ENCODE data around the gene ESRRA.

ESRRA gene

DNA sequence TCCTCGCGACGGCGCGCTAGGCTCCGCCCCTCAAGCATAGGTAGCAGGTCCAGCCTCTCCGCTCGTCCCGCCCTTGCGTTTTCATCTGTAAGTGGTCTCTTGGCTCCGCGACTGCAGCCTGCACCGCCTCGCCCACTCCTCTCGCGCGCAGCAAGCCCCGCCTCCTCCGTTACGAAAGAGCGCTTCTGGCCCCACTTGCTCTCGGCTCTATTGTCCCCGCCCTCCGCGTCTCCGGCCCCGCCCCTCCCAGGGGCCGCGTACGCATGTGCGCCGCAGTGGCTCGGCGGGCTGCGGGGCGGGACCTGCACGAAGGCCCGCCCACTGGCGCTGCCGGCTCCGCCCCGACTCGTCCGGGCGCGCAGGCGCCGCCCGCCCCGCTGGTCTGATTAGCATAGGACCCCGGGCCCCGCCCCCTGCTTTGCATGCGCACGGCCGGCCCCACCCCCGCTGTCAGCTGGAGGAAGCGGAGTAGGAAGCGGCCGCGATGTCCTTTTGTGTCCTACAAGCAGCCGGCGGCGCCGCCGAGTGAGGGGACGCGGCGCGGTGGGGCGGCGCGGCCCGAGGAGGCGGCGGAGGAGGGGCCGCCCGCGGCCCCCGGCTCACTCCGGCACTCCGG lies at the start of gene ESRRA:
ESRRA (plus strand) TSS at position 450 of the 616 bp plus-strand sequence. CDS start 1,656 bp downstream, outside the sequence.
- DNase-seq, result peak; percentile 100

DNA sequence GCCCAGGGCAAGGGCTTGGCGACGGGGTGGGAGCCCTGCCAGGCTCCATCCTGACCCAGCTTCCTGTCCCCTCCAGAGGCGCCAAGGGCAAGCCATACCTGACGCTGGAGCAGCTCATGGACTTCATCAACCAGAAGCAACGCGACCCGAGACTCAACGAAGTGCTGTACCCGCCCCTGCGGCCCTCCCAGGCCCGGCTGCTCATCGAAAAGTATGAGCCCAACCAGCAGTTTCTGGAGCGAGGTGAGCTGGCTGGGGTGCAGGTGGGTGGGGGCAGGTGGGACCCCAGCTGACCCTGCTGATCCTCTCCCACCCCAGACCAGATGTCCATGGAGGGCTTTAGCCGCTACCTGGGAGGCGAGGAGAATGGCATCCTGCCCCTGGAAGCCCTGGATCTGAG lies 49.0 kb upstream of the ESRRA start:
- no peak for DNase-seq

GRCh38 chr11:64258356-64258755 lies 47.0 kb upstream of the ESRRA start:
- DNase-seq, result no peak

DNA sequence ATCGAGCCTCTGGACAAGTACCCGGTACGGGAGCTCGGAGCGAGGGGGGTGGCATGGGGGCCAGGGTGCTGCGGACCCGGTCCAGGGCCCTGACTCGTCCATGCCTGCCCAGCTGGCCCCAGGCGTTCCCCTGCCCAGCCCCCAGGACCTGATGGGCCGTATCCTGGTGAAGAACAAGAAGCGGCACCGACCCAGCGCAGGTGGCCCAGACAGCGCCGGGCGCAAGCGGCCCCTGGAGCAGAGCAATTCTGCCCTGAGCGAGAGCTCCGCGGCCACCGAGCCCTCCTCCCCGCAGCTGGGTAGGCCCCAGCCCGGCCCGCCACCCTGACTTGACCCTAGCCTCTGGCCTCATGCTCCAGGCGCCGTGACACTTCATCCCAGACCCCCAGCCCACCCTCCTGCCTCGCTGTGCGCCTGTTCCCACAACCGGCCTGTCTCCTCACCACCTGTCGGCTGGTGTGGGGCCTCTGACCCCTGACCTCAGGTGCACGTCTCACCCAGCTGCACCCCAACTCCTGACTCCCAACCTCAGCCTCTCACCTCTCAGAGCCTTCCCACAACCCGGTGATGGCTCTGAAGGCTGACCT lies 46.3 kb upstream of the ESRRA start:
- no peak for DNase-seq

DNA sequence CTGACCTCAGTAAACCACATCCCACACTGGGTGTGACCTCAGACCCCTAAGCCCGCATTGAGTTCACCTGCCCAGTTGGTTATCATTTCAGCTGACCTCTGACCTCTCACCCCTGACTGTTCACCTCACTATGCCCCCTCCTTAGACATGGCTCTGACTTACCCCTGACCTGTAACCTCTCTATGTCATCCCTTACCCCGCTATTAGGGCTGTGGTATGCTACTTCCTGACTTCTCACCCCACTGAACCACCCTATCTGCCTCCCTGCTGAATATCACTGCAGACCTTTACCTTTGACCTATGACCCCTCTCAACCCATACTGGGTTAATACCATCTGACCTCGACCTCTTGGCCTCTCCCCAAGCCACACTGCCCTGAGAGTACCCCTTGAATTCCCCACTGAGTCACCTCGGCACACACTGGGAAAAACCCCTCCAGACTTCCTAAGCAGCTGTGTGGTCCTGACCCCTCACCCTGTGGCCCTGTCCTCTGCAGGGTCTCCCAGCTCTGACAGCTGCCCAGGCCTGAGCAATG lies 45.7 kb upstream of the ESRRA start:
- no peak for DNase-seq

- DNase-seq, result no peak
Observed at GRCh38 chr11:64260147-64260708, 45.1 kb upstream of the ESRRA start.

DNA sequence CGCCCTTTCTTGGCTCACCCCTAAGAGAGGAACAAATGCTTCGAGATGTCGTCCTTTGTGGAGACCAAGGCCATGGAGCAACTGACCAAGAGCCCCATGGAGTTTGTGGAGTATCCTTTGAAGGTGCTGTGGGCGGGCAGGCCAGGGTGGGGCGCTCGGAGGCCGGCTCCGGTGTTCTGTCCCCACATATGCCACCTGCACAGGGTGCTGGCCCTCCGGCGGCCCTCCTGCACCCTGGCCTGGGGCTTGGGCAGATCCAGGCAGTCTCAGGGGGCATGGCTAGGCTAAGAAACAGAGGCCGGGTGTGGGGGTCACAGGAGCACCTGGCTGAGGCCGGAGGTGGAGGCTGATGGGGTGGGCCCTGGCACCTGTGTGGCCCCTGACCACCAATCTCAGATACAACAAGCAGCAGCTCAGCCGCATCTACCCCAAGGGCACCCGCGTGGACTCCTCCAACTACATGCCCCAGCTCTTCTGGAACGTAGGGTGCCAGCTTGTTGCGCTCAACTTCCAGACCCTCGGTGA lies 43.7 kb upstream of the ESRRA start:
- no peak for DNase-seq

GRCh38 chr11:64262271-64263002 lies 42.9 kb upstream of the ESRRA start:
- no peak for DNase-seq

GRCh38 chr11:64263021-64263946 lies 42.0 kb upstream of the ESRRA start:
- no peak for DNase-seq

DNA sequence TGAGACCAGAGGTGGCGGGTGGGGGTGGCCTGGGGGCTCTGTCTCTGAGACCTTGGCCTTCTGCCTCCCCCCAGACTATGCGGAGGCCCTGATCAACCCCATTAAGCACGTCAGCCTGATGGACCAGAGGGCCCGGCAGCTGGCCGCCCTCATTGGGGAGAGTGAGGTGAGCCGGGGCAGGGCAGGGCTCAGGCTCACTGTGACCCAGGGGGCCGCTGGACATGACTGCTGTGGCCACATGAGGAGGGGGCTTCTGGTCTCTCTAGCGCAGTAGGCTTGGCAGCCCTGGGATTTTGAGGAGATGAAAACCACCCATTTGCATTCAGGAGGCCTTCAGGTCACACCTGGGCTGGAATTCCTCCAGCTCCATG lies 41.4 kb upstream of the ESRRA start:
- no peak for DNase-seq

- no peak for DNase-seq
Observed at GRCh38 chr11:64264371-64264852, 40.9 kb upstream of the ESRRA start.

DNA sequence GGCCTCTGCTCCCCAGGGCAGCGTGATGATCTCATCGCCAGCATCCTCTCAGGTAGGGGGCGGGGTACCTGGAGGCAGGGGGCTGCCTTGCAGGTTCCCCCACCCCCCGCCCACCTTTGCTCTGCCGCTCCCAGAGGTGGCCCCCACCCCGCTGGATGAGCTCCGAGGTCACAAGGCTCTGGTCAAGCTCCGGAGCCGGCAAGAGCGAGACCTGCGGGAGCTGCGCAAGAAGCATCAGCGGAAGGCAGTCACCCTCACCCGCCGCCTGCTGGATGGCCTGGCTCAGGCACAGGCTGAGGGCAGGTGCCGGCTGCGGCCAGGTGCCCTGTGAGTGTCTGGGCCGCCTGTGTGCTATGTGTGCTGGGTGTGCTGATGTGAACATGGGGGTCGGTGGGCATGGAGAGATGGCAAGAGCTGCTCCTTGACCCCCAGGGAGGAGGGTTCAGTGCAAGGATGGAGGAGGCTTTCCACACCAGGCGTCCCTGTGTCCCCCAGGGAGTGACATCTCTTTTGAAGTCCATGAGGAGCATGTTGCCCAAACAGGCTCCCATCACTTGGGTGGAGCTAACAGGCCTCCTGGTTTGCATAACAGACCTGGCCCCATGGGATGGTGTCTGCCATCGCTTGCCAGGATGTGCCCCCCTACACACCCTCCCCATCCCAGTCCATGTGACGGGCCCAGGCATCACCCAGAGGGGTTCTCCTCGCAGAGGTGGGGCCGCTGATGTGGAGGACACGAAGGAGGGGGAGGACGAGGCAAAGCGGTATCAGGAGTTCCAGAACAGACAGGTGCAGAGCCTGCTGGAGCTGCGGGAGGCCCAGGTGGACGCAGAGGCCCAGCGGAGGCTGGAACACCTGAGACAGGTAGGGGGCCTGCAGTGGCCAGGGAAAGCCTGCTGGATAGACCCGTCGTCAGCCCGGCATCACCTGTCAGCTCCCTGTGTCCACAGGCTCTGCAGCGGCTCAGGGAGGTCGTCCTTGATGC lies 39.9 kb upstream of the ESRRA start:
- DNase-seq, result no peak

GRCh38 chr11:64266339-64266738 lies 39.0 kb upstream of the ESRRA start:
- no peak for DNase-seq

DNA sequence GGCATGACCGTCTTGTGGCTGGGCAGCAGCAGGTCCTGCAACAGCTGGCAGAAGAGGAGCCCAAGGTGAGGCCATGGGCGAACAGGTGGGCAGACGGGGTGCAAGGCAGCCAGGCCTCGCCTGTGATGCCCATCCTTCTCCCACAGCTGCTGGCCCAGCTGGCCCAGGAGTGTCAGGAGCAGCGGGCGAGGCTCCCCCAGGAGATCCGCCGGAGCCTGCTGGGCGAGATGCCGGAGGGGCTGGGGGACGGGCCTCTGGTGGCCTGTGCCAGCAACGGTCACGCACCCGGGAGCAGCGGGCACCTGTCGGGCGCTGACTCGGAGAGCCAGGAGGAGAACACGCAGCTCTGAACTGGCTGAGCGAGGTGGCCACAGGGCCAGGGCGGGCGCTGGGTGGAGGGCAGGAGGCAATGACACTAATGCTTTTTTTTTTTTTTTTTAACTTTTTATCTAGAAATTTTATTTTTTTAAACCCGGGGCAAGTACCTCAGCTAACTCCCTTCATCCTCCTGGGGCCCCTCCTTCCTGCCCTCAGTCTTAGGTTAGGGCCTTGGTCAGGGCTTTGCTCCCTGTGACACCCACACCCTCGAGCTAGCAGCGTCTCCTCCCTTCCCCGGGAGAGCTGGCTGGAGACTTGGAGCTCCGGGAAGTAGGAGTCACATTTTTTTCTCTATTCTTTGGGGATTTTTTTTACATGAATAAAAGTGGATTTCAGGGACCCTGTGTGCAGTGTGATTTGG lies 37.9 kb upstream of the ESRRA start:
- DNase-seq, result no peak

- no peak for DNase-seq
Observed at GRCh38 chr11:64268025-64268892, 37.1 kb upstream of the ESRRA start.

DNA sequence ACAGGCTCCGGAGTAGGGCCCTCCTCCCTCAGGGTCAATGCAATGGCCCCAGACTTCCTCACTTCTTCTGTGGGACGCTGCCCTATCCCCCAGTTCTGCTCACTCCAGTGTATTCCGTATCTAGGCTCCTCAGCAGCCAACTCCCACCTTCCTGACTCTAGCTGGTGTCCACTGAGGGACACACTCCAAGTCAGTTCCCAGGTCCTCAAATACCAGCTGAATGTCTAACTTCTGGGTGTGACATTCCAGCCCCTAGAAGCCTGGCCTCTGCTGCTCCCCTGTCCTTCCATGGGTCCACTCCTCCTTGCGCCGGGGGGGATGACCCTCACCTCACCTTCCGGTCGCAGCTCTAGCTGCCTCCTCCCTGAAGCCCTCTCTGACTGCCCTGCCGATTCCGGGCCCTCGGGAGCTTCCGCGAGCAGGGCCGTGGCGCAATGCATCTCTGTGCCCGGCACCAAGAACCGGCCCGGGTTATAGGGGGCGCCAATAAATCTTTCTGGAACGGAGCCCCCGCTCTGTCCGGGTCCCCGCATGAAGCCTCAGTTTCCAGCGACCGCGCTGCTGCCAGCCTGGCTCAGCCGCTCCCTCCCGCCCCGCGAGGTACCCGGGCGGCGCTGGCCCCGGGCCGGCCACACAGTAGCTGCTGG lies 36.3 kb upstream of the ESRRA start:
- no peak for DNase-seq

- DNase-seq, result peak; percentile 98
Observed at GRCh38 chr11:64269540-64270220, 35.6 kb upstream of the ESRRA start.
